GM21619 (cell line): ENCODE data around the gene SEC24A.
"Not testable (repeated sequence)": the region's sequence is repeated elsewhere in the genome, so short reads cannot be mapped to it uniquely, and the experiment has no call there.

Experiments used
- ATAC-seq: cut with Tn5 transposase; IDR thresholded peaks from one replicate; pipeline ENCODE4 v1.9.1; 2021; ENCODE audit not compliant: unreplicated experiment

Gene SEC24A

GRCh38 chr5:134648425-134649162, at the start of gene SEC24A:
TSS of gene SEC24A (plus strand) at chr5:134648785. CDS start at chr5:134649077, 292 bp downstream.
- ATAC-seq: peak; percentile 63

DNA sequence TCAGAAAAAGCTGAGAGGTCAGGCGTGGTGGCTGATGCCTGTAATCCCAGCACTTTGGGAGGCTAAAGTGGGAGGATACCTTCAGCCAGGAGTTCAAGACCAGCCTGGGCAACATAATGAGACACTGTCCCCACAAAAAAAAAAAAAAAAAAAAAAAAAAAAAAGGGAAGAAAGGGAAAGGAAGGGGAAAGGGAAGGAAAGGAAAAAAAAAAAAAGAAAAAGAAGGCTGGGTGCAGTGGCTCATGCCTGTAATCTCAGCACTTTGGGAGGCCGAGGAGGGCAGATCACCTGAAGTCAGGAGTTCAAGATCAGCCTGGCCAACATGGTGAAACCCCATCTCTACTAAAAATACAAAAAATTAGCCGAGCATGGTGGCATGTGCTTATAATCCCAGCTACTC, 48.8 kb upstream of the SEC24A start:
- not testable (repeated sequence) for ATAC-seq

- no peak for ATAC-seq
These were observed 48.0 kb upstream of the SEC24A start for GRCh38 chr5:134600600-134600999.

DNA sequence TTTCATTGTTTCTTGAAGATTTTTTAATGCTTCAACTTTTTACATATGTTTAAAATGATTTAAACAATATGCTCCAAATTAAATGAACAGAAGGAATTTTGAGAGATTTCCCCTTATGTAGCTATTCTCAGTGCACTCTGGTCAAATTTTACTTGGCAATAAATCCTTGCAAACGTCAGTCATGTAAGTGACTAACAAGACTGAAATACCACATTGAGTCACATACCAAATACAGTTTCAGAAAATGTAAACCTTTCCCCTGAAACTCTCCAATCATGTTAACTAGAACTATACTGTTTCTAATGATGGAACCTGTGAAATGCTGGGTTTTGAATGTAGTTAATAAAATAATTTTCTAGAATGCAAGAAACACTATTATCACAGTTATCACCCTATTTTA, 45.5 kb upstream of the SEC24A start:
- ATAC-seq: peak; percentile 69

DNA sequence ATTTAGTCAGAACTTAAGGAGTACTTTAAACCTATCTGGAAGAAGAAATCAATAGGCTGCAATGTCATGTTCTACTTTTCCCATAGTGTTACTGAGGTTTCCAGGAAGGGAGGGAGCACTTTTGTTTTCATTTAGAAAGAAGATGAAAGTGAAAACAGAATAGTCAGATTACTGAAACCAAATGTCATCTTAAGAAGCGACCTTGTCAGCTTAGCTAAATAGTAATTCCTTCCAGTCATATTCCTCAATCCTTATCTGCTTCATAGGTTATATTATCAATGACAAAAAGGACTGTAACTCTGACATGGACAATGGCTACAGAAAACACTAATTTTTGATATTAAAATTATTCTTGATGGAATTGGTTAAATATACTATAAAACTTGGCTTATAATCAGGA, 43.7 kb upstream of the SEC24A start:
- ATAC-seq: peak; percentile 37

- no peak for ATAC-seq
These were observed 41.9 kb upstream of the SEC24A start for GRCh38 chr5:134606726-134607125.

GRCh38 chr5:134608555-134608954, 40.0 kb upstream of the SEC24A start:
- no peak for ATAC-seq

- ATAC-seq: peak; percentile 64
These were observed 39.2 kb upstream of the SEC24A start for GRCh38 chr5:134609232-134609851.

GRCh38 chr5:134610725-134611124, 37.9 kb upstream of the SEC24A start:
- no peak for ATAC-seq

DNA sequence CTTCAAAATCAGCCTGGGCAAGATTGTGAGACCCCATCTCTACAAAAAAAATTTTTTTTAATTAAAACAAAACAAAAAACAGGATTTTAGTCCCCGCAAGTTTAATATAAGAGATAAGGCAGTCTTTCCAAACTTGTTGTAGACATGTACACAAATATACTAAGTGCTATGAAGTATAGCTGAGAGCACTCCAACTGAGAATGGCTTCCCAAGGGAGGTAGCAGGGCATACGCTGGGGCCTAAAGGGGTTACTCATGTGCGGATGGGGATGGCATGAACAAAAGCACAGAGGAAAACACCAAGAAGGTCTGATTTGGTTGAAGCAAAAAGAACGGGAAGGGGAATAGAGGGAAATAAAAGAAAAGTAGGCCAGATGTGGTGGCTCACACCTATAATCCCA, 37.1 kb upstream of the SEC24A start:
- no peak for ATAC-seq

DNA sequence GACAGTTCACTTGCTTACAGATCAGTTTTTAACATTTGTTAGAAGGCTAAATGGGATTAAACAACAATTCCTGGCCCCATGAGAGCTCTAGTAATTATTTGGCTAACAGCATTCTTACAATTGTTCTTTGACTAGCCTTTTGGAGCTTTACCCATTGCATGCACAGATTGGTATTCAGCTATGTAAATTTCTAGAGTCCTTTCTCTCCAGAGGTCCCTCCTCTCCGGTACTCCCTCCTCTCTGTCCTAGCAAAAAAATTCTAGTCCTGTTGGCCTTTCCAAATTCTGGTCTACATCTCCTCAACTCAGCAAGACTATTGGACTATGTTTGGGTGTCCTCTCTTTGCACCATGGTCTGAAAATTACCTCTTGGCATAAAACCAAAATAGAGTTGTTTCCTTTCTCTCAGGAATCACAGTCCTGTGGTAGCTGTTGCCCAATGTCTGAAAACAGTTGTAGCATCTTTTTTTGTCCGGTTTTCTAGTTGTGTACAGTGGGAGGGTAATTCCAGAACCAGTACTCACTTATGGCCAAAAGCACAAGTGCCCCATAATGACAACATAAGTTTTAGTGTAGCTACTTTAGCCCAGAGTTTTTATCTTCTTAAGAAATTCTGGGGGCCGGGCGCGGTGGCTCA, 34.0 kb upstream of the SEC24A start:
- ATAC-seq: no peak

GRCh38 chr5:134620634-134621033, 28.0 kb upstream of the SEC24A start:
- no peak for ATAC-seq

GRCh38 chr5:134625559-134625958, 23.0 kb upstream of the SEC24A start:
- no peak for ATAC-seq

DNA sequence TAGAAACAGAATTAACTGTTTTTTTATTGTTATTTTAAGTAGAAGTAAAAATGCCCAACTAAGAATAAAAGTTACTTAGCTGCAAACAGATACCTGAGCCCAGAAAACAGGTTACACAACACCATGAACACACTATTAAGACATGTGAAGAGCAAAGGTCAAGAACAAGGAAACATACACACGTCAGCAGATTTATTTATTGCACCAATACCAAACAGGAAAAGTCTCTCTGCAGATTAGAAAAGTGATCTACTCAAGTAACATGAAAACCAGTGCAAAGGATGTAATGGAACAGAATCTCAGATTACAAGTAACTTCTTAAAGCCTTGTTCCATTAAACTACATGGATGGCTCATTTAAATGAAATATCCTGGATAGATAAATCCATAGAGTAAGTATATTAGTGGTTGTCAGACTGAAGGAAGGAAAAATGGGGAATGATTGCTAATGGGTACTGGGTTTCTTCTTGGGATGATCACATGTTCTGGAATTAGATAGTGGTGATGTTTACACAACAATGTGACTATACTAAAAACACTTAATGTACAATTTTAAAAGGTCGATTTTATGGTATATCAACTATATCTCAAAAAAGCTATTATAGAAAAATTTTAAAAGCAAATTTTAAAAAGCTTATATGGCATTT, 22.1 kb upstream of the SEC24A start:
- no peak for ATAC-seq

DNA sequence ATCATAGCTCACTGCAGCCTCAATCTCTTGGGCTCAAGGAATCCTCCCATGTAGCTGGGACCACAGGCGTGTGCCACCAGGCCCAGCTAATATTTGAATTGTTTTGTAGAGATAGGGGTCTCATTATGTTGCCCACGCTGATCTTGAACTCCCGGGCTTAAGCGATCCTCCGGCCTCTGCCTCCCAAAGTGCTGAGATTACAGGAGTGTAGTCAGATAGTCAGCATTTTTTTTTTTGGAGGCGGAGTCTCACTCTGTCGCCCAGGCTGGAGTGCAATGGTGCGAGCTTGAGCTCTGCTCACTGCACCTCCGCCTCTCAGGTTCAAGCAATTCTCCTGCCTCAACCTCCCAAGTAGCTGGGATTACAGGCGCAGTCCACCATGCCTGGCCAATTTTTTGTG, 14.4 kb upstream of the SEC24A start:
- no peak for ATAC-seq

DNA sequence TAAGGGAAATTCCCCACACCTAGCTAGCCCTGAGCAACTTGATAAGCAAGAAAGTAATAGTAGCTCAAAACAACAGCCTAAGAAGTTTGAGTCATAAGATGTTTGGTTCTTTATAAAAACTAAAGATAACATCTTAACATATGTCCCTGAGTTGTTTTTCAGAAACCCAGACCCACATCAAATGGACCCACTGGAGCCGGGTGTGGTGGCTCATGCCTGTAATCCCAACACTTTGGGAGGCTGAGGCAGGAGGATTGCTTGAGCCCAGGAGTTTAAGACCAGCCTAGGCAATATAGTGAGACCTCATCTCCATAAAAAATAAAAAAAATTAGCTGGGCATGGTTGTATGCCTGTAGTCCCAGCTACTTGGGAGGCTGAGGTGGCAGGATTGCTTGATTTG, 13.2 kb upstream of the SEC24A start:
- not testable (repeated sequence) for ATAC-seq

GRCh38 chr5:134637116-134637721, 11.4 kb upstream of the SEC24A start:
- no peak for ATAC-seq

DNA sequence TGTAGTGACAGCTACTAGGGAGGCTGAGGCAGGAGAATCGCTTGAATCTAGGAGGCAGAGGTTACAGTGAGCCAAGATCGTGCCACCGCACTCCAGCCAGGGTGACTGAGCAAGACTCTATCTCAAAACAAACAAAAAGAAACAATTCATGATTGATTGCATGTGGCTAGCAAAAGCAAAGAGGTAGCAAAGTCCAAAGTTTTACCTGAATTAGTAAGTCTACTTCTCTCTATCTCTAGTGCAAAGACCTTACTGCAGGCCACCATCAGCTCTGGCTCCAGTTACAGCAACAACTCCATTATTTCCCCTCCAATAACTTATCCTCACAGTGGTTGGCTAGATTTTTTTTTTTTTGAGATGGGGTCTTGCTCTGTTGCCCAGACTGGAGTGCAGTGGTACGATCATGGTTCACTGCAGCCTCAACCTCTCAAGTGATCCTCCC, 9.8 kb upstream of the SEC24A start:
- no peak for ATAC-seq

GRCh38 chr5:134642931-134643530, 5.6 kb upstream of the SEC24A start:
- ATAC-seq: peak; percentile 39

GRCh38 chr5:134647750-134648424, 698 bp upstream of the SEC24A start:
- peak; percentile 45 for ATAC-seq
